Nephron progenitor cell (in vitro differentiated cells): ENCODE results near the gene S1PR3.

Experiments used
- DNase-seq: peaks from one replicate; pipeline ENCODE4 v3.0.0; 2021
- H3K27ac Mint-ChIP-seq: 2 replicates; pipeline ENCODE4 v1.8.0; 2021; ENCODE audit warnings: mild to moderate bottlenecking, moderate library complexity, mixed read lengths
- H3K27me3 Mint-ChIP-seq: 2 replicates; pipeline ENCODE4 v1.8.0; 2021; ENCODE audit warnings: mild to moderate bottlenecking, low read depth, mixed read lengths; ENCODE audit not compliant: poor library complexity
- H3K36me3 Mint-ChIP-seq: 2 replicates; pipeline ENCODE4 v1.8.0; 2021; ENCODE audit warnings: low read depth, mixed read lengths
- H3K4me1 Mint-ChIP-seq: 2 replicates; pipeline ENCODE4 v1.8.0; 2021; ENCODE audit warnings: mixed read lengths
- H3K4me3 Mint-ChIP-seq: 2 replicates; pipeline ENCODE4 v1.8.0; 2021; ENCODE audit warnings: mild to moderate bottlenecking, moderate library complexity, mixed read lengths
- H3K9me3 Mint-ChIP-seq: 2 replicates; pipeline ENCODE4 v1.8.0; 2021; ENCODE audit warnings: mild to moderate bottlenecking, moderate library complexity, mixed read lengths
- TF ChIP-seq, protein P1 (sequence below): fragments of 200-600 bp; sonication (generic); IDR thresholded peaks from 2 replicates; pipeline ENCODE4 v1.5.0; 2021; ENCODE audit warnings: antibody characterized with exemption

S1PR3 gene

DNA sequence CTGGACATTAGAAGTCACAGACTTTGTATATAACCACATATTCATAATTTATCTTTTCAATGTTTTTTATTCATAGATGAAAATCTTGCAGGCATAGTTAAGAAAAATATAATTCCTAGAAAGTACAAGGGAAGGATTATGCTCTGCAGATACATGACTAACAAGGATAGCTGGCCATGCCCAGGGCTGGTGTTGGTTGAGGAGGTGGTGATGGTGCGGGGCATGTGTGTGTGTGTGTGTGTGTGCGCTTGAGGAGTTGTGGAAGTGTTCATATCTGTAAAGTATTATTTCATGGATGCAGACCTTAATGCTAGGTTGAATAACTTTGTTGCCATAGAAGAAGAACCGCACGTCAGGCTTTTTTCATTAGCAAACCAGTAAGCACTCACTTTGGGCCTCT is 1.3 kb downstream of the S1PR3 start:
- no peak for DNase-seq
- Mint-ChIP-seq H3K27ac (no peak overlapping the region), H3K4me1 (peaks cover 83% of the 10 kb centered on the region), H3K9me3 (peaks cover under 1% of the 10 kb centered on the region), H3K4me3 (peak overlapping the region; percentile 97), H3K36me3 (peaks cover 22% of the 10 kb centered on the region), H3K27me3 (peaks cover 3% of the 10 kb centered on the region)
- TF ChIP-seq, protein P1, sequence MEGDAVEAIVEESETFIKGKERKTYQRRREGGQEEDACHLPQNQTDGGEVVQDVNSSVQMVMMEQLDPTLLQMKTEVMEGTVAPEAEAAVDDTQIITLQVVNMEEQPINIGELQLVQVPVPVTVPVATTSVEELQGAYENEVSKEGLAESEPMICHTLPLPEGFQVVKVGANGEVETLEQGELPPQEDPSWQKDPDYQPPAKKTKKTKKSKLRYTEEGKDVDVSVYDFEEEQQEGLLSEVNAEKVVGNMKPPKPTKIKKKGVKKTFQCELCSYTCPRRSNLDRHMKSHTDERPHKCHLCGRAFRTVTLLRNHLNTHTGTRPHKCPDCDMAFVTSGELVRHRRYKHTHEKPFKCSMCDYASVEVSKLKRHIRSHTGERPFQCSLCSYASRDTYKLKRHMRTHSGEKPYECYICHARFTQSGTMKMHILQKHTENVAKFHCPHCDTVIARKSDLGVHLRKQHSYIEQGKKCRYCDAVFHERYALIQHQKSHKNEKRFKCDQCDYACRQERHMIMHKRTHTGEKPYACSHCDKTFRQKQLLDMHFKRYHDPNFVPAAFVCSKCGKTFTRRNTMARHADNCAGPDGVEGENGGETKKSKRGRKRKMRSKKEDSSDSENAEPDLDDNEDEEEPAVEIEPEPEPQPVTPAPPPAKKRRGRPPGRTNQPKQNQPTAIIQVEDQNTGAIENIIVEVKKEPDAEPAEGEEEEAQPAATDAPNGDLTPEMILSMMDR = no peak

DNA sequence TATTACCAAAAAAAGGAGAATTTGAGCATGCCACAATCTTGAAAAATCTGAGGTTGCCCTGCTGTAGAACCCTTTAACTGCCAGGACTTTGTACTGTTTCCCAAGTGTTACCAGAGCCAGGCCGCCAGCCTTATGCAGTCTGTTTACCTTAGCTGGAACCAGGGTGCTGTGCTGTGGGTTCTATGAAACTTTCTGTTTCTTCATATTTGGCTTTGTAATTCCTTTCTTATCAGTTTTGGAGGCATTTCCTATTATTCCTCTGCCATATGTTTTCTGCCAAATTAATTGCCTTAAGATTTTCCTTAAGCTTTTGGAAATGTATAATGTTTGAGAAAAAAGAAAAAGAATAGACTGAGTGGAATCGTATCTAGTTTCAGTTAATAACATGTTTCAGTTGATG is 2.1 kb downstream of the S1PR3 start:
- Mint-ChIP-seq H3K27me3 (peaks cover 3% of the 10 kb centered on the region), H3K36me3 (peaks cover 21% of the 10 kb centered on the region)

DNA sequence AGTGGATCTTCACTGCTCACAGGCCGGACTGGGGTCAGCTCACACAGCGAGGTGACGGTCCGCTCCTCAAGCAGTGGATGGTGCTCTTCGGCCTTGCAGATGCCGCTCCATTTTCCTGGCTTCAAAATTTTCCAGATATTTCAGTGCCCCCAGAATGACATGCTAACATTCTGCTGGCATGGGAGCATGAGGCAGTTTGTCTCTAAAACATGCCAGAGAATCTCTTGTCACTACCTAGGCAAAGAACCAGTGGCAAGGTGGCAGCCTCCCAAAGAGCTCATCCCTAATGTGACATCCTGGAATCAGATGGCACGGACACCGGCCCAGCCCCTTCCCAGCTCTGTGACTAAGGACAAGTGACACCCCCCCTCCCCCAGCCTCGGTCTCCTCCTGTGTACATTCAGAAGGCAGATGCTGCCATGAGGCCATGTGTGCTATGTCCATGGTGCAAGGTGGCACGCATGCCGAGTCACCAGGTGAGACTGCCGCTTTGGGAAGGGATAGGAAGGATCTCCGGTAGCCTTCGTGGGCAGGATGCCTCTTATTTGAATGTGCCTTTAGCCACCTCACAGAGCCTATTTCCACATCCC is 2.7 kb downstream of the S1PR3 start:
- peaks cover 25% of the 10 kb centered on the region for H3K36me3 Mint-ChIP-seq
- peaks cover 3% of the 10 kb centered on the region for H3K27me3 Mint-ChIP-seq

More for the DNA sequence above, 2.1 kb downstream of the S1PR3 start:
- DNase-seq = no peak
- TF ChIP-seq, protein P1 = no peak
- no peak overlapping the region for H3K27ac Mint-ChIP-seq
- H3K4me1 Mint-ChIP-seq = peaks cover 85% of the 10 kb centered on the region
- H3K9me3 Mint-ChIP-seq = no peaks in the 10 kb centered on the region
- peak overlapping the region; percentile 97 for H3K4me3 Mint-ChIP-seq

DNA sequence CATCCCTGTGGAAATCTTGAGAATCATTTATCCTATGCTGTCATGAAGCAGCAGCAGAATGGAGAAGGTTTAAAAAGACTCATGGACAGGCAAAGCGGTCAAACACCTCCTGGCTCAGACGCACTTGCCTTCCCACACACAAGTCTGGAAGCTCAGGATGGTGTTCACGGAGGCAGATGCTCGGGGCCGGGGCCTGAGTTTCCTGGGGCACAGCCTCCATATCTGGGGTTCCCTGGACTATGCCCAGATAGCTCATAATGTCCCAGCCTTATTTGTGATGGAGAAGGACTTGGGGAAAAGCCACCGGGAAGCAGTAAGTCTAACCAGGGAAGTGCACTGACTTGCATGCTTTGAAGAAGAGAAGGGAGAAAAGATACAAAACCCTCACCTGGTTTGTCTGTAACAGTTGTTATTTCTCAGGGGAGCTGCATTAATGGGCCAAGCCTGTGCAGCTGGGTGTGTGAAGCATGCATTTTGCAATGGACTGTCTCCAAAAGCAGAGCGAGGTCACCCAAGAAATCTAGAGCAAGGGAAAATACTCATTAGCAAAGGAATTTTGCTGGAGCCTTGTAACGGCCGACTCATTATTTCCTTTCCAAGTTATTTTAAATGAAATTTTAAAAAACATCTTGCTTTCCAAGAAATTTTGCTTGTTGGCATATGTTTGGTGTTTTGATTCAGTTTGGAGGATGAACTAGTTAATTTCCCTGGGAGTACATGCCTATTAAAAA is 3.4 kb downstream of the S1PR3 start:
- Mint-ChIP-seq H3K27ac (no peak overlapping the region), H3K27me3 (peaks cover 3% of the 10 kb centered on the region), H3K9me3 (no peaks in the 10 kb centered on the region), H3K36me3 (peaks cover 25% of the 10 kb centered on the region), H3K4me3 (peak overlapping the region; percentile 97), H3K4me1 (peaks cover 83% of the 10 kb centered on the region)
- TF ChIP-seq, protein P1 = no peak
- no peak for DNase-seq

More for the DNA sequence above, 2.7 kb downstream of the S1PR3 start:
- peaks cover 85% of the 10 kb centered on the region for H3K4me1 Mint-ChIP-seq
- peak overlapping the region; percentile 97 for H3K4me3 Mint-ChIP-seq
- no peak for DNase-seq
- no peaks in the 10 kb centered on the region for H3K9me3 Mint-ChIP-seq
- H3K27ac Mint-ChIP-seq = no peak overlapping the region
- TF ChIP-seq, protein P1 = no peak

DNA sequence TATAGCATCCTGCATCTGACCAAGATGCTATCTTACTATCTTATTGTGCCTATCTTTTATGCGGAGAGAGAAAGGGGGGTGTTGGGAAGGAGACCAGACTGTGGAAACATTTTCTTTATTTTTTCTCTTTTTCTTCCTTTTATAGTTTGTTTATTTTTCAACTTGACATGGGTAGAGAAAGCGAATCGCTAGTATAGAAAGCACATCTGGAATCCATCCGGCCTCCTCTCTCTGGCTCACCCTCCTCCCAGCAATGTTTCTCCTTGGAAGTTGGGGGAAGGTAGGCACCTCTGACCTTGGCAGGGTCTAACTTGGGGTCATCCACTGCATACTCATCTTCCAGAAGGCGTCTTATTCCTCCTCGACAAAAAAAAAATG is 3.9 kb downstream of the S1PR3 start:
- no peaks in the 10 kb centered on the region for H3K9me3 Mint-ChIP-seq
- peak overlapping the region; percentile 23 for H3K4me3 Mint-ChIP-seq
- TF ChIP-seq, protein P1 = no peak
- peaks cover 80% of the 10 kb centered on the region for H3K4me1 Mint-ChIP-seq
- DNase-seq = no peak
- peaks cover 3% of the 10 kb centered on the region for H3K27me3 Mint-ChIP-seq
- H3K27ac Mint-ChIP-seq = no peak overlapping the region
- H3K36me3 Mint-ChIP-seq = peaks cover 25% of the 10 kb centered on the region

DNA sequence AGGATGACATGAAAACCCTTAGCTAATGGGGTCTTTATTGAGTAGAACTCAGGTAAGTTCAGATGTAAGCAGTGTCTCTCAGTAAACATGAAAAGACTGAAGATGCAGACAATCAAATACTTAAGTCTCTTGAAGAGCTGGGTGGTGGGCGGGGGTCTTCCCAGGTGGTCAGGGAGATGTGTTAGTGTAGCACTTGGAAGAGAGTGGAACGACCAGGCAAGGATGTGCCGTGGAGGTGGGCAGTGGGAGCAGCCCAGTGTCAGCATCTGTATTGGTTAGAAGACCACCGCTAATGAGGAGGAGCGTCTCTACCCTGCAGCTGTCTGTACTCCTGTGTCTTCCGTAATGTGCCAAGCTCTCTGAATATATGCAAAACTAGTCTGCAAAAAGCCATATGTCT is 4.4 kb downstream of the S1PR3 start:
- peaks cover 3% of the 10 kb centered on the region for H3K27me3 Mint-ChIP-seq
- TF ChIP-seq, protein P1 = no peak
- H3K4me3 Mint-ChIP-seq = peak overlapping the region; percentile 23
- DNase-seq = no peak
- no peak overlapping the region for H3K27ac Mint-ChIP-seq
- no peaks in the 10 kb centered on the region for H3K9me3 Mint-ChIP-seq
- peaks cover 80% of the 10 kb centered on the region for H3K4me1 Mint-ChIP-seq
- H3K36me3 Mint-ChIP-seq = peaks cover 25% of the 10 kb centered on the region
